ENCODE data around the gene PRSS1.
"Not testable (repeated sequence)": the region's sequence is repeated elsewhere in the genome, so short reads cannot be mapped to it uniquely, and the experiment has no call there.

Gene PRSS1

GRCh38 chr7:142762104-142762503 is 12.8 kb downstream of the PRSS1 start:
- no peak for DNase-seq
- Histone ChIP-seq H3K9me3 (replicated peaks; ENCODE audit: insufficient read depth, low read length) (no peaks in the 10 kb centered on the region), H3K4me1 (ENCODE audit: low read length) (no peaks in the 10 kb centered on the region), H3K4me2 (ENCODE audit: low read depth, low read length) (no peak overlapping the region), H3K27ac (ENCODE audit: low read length) (no peak overlapping the region), H2AFZ (ENCODE audit: low read length) (no peak overlapping the region), H3K36me3 (replicated peaks; ENCODE audit: insufficient read depth, low read length) (no peaks in the 10 kb centered on the region), H3K79me2 (ENCODE audit: low read length) (no peaks in the 10 kb centered on the region), H3K9ac (ENCODE audit: low read length) (no peak overlapping the region), H3F3A (ENCODE audit: insufficient read depth, low read length) (no peaks in the 10 kb centered on the region), H4K20me1 (ENCODE audit: insufficient read depth, low read length) (no peaks in the 10 kb centered on the region), H3K4me3 (ENCODE audit: low read length) (no peak overlapping the region), H3K27me3 (replicated peaks; ENCODE audit: insufficient read depth, low read length) (no peaks in the 10 kb centered on the region), H3K9me2 (replicated peaks; ENCODE audit: insufficient read depth, low read length) (no peaks in the 10 kb centered on the region)
- TF ChIP-seq CTCF (IDR thresholded peaks at IDR 0.05; ENCODE audit: low read length), result no peak
- no peak for TF ChIP-seq EZH2phosphoT487 (IDR thresholded peaks at IDR 0.05; ENCODE audit: low read length)
- no peak for TF ChIP-seq EZH2 (optimal IDR thresholded peaks at IDR 0.05; ENCODE audit: low read depth, low read length)

DNA sequence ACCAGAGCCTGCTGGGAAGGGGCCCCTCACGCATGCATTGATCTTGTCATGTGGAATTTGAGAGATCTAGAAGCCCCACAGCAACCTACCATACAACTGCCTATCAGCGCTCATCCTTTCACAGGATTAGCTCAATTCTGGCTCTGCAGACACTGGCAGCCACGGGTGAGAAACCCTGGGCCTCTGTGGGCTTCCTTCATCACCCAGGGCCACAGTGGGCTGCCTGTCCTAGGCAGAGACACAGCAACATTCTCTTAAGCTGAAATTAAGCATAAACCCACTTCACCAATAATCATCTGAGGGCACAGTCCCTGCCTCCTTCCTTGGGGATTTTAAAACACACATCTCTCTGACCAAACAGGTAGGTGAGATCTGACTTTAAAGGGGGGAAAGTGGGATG is 18.2 kb downstream of the PRSS1 start:
- TF ChIP-seq CTCF (IDR thresholded peaks at IDR 0.05; ENCODE audit: low read length) (no peak), EZH2phosphoT487 (IDR thresholded peaks at IDR 0.05; ENCODE audit: low read length) (no peak), EZH2 (optimal IDR thresholded peaks at IDR 0.05; ENCODE audit: low read depth, low read length) (no peak)
- Histone ChIP-seq H3K9ac (ENCODE audit: low read length) (no peak overlapping the region), H3K9me3 (replicated peaks; ENCODE audit: insufficient read depth, low read length) (no peaks in the 10 kb centered on the region), H3K4me2 (ENCODE audit: low read depth, low read length) (no peak overlapping the region), H3K36me3 (replicated peaks; ENCODE audit: insufficient read depth, low read length) (no peaks in the 10 kb centered on the region), H3F3A (ENCODE audit: insufficient read depth, low read length) (no peaks in the 10 kb centered on the region), H3K27me3 (replicated peaks; ENCODE audit: insufficient read depth, low read length) (no peaks in the 10 kb centered on the region), H4K20me1 (ENCODE audit: insufficient read depth, low read length) (no peaks in the 10 kb centered on the region), H3K9me2 (replicated peaks; ENCODE audit: insufficient read depth, low read length) (no peaks in the 10 kb centered on the region), H2AFZ (ENCODE audit: low read length) (no peak overlapping the region), H3K79me2 (ENCODE audit: low read length) (no peaks in the 10 kb centered on the region), H3K4me3 (ENCODE audit: low read length) (no peak overlapping the region), H3K27ac (ENCODE audit: low read length) (no peak overlapping the region), H3K4me1 (ENCODE audit: low read length) (no peaks in the 10 kb centered on the region)
- DNase-seq, result no peak

GRCh38 chr7:142767861-142768260 is 18.6 kb downstream of the PRSS1 start:
- Histone ChIP-seq H3K79me2 (ENCODE audit: low read length) (no peaks in the 10 kb centered on the region), H3K9me2 (replicated peaks; ENCODE audit: insufficient read depth, low read length) (no peaks in the 10 kb centered on the region), H3K9me3 (replicated peaks; ENCODE audit: insufficient read depth, low read length) (no peaks in the 10 kb centered on the region), H3K27me3 (replicated peaks; ENCODE audit: insufficient read depth, low read length) (no peaks in the 10 kb centered on the region), H4K20me1 (ENCODE audit: insufficient read depth, low read length) (no peaks in the 10 kb centered on the region), H3K36me3 (replicated peaks; ENCODE audit: insufficient read depth, low read length) (no peaks in the 10 kb centered on the region), H3K4me3 (ENCODE audit: low read length) (no peak overlapping the region), H2AFZ (ENCODE audit: low read length) (no peak overlapping the region), H3K4me1 (ENCODE audit: low read length) (no peaks in the 10 kb centered on the region), H3K9ac (ENCODE audit: low read length) (no peak overlapping the region), H3K4me2 (ENCODE audit: low read depth, low read length) (no peak overlapping the region), H3F3A (ENCODE audit: insufficient read depth, low read length) (no peaks in the 10 kb centered on the region), H3K27ac (ENCODE audit: low read length) (no peak overlapping the region)
- DNase-seq, result no peak
- TF ChIP-seq EZH2phosphoT487 (IDR thresholded peaks at IDR 0.05; ENCODE audit: low read length), result no peak
- TF ChIP-seq CTCF (IDR thresholded peaks at IDR 0.05; ENCODE audit: low read length), result no peak
- no peak for TF ChIP-seq EZH2 (optimal IDR thresholded peaks at IDR 0.05; ENCODE audit: low read depth, low read length)

DNA sequence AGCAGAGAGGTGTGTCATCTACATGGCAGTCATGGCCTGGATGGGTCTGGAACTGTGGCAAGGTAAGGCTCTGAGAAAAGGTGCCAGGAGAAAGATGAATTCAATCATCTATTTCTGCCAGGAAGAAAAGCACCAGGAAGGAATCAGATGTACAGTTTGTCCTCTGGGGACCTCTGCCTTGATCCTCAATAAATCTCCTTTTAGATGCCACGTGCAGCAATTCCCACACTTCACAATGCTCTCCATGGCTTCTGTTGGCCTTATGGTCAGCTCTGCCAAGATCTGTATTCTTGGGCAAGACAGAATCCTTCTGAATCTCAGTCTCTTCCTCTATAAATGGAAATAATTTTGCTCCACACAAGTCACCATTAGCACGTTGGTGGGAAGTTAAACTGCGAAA is 19.6 kb downstream of the PRSS1 start:
- H4K20me1 ChIP-seq (ENCODE audit: insufficient read depth, low read length); H3K9ac ChIP-seq (ENCODE audit: low read length); H3K79me2 ChIP-seq (ENCODE audit: low read length); H3K27me3 ChIP-seq (replicated peaks; ENCODE audit: insufficient read depth, low read length); H2AFZ ChIP-seq (ENCODE audit: low read length); H3K4me3 ChIP-seq (ENCODE audit: low read length); H3K9me3 ChIP-seq (replicated peaks; ENCODE audit: insufficient read depth, low read length); H3K36me3 ChIP-seq (replicated peaks; ENCODE audit: insufficient read depth, low read length); H3K27ac ChIP-seq (ENCODE audit: low read length); DNase-seq; H3K4me1 ChIP-seq (ENCODE audit: low read length); H3K4me2 ChIP-seq (ENCODE audit: low read depth, low read length); H3K9me2 ChIP-seq (replicated peaks; ENCODE audit: insufficient read depth, low read length); H3F3A ChIP-seq (ENCODE audit: insufficient read depth, low read length): not testable (repeated sequence)
